ENCODE results near the gene TSPAN18.

GRCh38 chr11:44854741-44855492, 128.2 kb downstream of the TSPAN18 start:
- TF ChIP-seq CTCF (IDR thresholded peaks at IDR 0.05 in 2 of 3, conservative IDR thresholded peaks at IDR 0.05 in 1 of 3; ENCODE audit: borderline replicate concordance in 1 of 3, insufficient read depth in 1 of 3, low read depth in 2 of 3, low read length in 2 of 3) (no peak), POLR2AphosphoS5 (IDR thresholded peaks at IDR 0.05; ENCODE audit: low read depth, low read length) (no peak), YY1 (IDR thresholded peaks at IDR 0.05; ENCODE audit: extremely low read depth, insufficient replicate concordance, low read depth, low read length) (no peak), REST (IDR thresholded peaks at IDR 0.05; ENCODE audit: low read depth) (no peak), EZH2 (IDR thresholded peaks at IDR 0.05) (no peak), MAX (IDR thresholded peaks at IDR 0.05) (no peak), SIN3A (IDR thresholded peaks at IDR 0.05; ENCODE audit: low read depth) (no peak)

Measured in HCT116 (cell line).